HG03354 (cell line): Measurements from ENCODE around the gene CNDP2.

Experiments used
- ATAC-seq: cut with Tn5 transposase; IDR thresholded peaks from one replicate; pipeline ENCODE4 v1.9.1; 2021; ENCODE audit warnings: mild to moderate bottlenecking; ENCODE audit not compliant: unreplicated experiment, poor library complexity, severe bottlenecking

Gene CNDP2

GRCh38 chr18:74468547-74469061, 27.6 kb upstream of the CNDP2 start:
- ATAC-seq, result no peak

- no peak for ATAC-seq
These were observed 23.9 kb upstream of the CNDP2 start for GRCh38 chr18:74472312-74472711.

DNA sequence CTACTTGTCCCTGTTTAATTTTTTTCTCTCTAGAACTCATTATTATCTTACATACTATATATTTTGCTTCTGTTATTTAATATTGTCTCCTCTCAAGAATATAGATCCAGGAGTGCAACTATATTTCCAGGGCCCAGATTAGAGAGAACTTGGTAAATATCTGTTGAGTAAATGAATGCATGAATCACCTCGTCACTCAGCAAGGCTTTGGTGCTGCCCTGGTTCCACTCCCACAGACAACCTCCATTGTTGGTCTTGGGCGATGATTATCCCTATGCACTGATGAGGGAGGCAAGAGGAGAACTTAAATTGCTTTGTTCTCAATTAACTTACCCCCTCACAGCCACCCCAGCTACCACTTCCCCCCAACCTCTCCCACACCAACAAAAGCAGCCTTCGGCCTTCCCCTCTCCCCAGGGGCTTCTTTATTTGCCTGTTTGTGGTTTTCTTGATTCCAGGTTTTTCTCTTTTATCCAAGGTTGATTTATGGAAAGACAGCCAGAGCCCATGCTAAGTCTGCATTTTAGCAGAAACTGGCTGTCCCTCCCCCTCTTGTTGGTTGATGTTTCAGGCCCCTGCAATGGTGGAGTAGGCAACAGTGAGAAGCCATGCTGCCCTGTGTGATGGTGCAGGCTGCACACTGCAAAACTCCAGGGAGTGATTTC, 22.1 kb upstream of the CNDP2 start:
- no peak for ATAC-seq

DNA sequence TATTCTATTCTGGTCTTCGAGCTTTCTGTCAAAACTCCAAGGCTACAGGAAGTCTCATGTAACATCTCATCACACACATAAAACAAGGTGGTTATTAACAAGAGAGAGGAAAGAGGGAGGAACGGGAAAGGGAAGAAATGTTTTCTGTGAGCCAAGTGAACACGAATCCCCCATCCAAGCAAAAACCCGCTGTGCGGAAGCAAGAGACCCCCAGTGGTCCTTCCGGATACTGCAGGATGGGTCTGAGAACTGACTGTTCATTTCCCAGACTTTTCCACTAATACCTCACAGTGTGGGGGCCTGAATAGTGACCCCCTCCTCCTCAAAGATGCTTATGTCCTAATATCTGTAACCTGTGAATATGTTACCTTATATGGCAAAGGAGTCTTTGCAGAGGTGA, 20.0 kb upstream of the CNDP2 start:
- peak; percentile 53 for ATAC-seq

GRCh38 chr18:74477771-74478170, 18.4 kb upstream of the CNDP2 start:
- no peak for ATAC-seq

- ATAC-seq, result no peak
These were observed 17.8 kb upstream of the CNDP2 start for GRCh38 chr18:74478316-74478715.

DNA sequence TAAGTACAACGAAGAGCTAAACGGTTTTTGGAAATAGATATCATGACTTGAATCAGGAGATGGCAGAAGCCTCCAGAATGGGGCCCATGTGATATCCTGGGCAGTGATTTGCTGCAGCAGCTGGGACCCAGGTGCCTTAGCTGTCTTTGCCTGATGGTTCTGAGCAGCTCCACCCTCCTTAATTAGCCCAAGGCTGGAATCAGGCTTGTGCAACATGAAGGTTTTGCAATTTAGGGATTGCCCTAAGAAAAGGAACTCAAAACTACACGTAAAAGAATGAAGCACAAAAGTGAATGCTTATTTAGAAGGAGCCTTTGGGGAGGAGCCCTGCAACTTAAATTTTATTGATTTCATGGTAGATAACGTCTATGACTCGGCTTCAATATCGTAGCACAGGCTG, 17.3 kb upstream of the CNDP2 start:
- no peak for ATAC-seq

DNA sequence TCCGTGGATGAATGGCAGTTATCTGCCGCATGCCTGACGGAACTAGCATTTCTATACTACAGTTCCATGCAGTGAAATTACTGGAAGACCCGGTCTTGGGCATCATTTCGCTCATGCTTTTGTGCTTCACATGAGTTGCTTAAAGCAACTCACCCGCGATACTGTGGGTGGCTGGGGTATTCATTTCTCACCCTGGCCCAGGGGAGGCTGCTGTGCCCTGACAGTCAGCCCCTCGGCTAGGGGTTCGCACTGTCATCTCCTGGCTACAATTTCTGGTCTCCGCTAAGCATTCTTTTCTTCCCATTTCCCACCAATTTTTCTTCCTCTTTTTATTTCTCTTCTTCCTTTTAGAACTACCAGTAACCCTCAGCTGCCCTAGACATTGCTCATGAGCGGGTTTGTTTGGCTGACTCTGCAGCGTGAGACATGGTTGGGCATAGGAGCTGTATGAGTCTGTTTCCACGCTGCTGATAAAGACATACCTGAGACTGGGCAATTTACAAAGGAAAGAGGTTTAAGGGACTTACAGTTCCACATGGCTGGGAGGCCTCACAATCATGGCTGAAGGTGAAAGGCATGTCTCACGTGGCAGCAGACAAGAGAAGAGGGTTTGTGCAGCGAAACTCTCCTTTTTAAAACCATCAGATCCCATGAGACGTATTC, 16.5 kb upstream of the CNDP2 start:
- no peak for ATAC-seq

GRCh38 chr18:74480149-74480651, 16.0 kb upstream of the CNDP2 start:
- ATAC-seq, result no peak

- no peak for ATAC-seq
These were observed 13.5 kb upstream of the CNDP2 start for GRCh38 chr18:74482697-74483096.

GRCh38 chr18:74486119-74486849, 9.9 kb upstream of the CNDP2 start:
- ATAC-seq, result no peak

DNA sequence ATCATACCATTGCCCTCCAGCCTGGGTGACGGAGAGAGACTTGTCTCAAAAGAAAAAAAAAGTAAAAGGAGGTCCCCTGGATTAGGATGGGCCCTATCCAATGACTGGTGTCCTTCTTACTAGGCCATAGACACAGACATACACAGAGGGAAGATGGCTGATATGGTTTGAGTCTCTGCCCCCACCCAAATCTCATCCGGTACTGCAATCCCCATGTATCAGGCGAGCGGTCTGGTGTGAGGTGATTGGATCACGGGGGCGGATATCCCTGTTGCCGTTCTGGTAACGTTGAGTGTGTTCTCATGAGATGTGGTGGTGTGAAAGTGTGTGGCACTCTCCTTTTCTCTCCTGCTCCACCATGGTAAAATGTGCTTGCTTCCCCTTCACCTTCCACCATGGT, 7.8 kb upstream of the CNDP2 start:
- no peak for ATAC-seq

GRCh38 chr18:74488864-74489263, 7.3 kb upstream of the CNDP2 start:
- no peak for ATAC-seq

GRCh38 chr18:74489676-74490075, 6.5 kb upstream of the CNDP2 start:
- no peak for ATAC-seq

- no peak for ATAC-seq
These were observed 3.9 kb upstream of the CNDP2 start for GRCh38 chr18:74492259-74492658.

DNA sequence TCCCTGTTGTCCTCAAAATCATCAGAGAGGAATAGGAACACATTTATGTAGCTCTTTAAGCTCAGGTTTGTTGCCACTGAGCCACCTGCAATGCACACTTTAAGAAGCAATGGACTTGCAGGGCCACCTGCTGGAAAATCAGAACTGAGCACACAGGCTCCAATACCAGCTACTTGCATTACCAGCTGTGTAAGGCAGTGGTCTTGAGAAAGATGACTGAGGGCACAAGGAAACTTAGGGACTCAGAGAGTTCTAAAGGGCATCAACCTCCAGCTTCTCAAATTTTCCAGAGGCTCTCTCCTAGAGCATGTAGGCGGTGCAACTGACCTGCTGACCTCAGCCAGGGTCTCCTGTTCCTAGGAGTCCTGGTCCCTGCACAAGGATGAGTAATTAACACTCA, 2.5 kb upstream of the CNDP2 start:
- peak; percentile 29 for ATAC-seq

- no peak for ATAC-seq
These were observed 1.6 kb upstream of the CNDP2 start for GRCh38 chr18:74494514-74494913.

GRCh38 chr18:74496508-74497323, 553 bp downstream of the CNDP2 start:
- peak; percentile 40 for ATAC-seq

GRCh38 chr18:74497324-74497676, 1.1 kb downstream of the CNDP2 start:
- ATAC-seq, result no peak

- ATAC-seq, result no peak
These were observed 1.6 kb downstream of the CNDP2 start for GRCh38 chr18:74497778-74498177.
